ENCODE results near the gene CLCA1.
A peak's percentile ranks its signal among the peaks of the same experiment; 100 is the strongest.

The CLCA1 gene

DNA sequence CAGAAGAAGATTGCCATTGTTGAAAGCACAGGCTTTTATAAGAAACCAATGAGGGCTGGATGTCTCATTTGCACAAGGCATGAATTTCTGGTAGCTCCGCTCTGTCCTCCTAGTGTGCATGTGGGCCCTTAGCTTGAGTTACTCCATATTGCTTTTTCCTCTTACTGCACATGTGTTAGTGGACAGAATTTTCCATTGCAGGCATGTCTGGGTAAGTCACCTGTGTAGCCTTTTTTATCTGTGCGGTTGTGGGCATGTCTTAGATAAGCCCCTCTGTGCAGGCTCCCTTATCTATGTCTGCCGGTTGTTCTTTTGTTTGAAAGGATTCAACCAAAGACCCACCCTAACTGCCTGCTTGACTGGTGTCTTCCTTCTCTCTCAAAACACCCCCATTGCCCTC is 7.2 kb upstream of the CLCA1 start:
- no peak for DNase-seq (ENCODE audit: low read depth)

DNA sequence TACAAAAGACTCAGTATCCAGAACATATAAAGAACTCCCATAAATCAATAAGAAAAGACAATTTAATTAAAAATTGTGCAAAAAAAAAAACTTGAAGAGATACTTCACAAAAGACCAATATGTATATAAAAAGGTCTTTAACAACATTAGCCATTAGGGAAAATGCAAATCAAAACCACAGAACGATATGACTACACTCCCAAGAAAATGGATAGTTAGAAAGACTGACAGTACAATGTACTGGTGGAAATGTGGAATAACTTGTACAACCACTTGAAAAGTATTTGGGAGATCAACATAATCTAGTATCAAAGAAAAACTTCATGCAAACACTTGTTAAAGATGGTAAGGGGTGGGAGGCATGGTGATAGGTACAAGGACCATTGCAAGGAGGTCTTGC is 3.9 kb upstream of the CLCA1 start:
- DNase-seq (ENCODE audit: low read depth), result no peak

DNA sequence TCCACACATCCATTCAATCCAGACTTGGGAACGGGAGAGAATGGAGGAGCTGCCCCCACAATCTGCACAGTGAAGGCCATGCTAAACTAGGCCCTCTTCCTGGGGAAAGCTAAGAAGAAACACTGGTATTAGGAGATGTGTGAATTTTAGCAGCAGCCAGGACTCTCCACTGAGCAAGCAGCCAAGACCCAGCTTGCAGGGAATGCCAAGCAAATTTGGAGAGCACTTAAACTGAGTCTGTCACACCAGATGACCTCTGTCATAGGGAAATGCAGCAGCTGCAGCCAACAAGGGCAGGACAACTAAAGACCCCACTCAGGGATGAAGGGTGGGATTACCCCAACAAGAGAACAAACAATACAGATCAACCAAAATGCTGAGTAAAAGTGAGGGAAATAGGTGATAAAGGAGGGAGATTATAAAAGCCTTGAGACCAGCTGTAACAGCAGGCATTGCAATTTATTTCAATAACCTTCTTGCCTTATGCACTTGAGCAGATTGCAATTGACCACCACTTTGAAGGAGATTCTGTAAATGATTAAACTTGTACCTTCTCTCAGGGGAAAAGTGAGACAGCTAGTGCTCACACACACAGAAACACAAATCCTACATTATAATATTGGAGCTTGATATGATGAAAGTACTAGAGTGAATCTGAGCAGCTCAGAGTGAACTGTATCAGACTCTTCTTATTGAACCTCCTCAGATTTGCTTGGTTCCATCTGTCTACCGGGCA is 2.5 kb upstream of the CLCA1 start:
- no peak for DNase-seq (ENCODE audit: low read depth)

DNA sequence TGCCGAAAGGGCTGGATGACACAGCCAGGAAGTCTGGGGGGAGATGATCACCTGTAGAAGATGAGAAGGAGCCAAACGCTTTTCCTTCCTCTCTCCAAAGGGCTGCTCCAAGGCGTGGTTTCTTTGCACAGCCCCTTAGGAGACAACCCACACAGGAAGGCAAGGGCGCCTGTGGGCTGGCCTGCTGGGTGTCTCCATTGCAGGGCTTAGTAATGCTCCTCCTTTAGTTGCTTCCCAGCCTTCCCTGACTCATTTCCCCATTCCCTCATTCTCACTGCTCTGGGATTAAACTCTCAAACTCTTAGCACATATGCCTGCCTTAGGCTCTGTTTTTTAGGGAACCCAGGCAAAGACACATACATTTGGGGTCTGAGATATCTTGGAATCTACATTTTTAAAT is 1.7 kb upstream of the CLCA1 start:
- no peak for DNase-seq (ENCODE audit: low read depth)

DNA sequence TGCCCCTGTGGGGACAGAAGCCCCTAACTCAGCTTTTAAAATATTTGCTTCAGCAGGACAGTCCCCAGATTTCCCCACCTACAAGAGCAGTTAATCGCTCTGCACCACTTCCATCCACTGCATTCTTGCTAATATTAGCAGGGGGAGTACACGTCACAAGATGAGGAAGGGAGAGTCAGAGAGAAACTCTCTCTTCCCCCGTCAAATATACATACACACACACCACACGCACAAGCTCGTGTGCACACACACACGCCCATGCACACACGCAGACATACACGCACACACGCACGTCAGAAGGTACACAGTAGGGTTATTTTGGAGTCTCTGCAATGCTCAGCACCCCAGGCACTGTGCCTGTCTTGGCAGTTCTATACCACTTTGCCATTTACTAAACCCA is 2.1 kb downstream of the CLCA1 start:
- no peak for DNase-seq (ENCODE audit: low read depth)

DNA sequence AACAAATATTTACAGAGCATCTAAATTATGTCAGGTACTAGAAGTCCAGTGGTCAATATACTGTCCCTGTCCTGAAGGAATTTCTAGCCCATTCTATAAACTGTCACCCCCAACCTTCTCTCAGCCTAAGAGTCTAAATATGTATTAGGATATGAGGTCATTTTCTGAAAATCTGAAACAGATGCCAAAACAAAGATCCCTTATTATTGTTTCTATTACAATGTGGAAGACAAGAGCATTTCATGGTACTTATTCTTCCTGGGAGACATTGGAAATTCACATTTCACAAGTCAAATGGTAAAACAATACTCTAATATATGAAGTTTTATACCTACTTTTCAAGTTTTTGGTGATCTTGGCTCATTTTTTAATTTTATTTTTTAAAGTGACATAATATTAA is 2.6 kb downstream of the CLCA1 start:
- DNase-seq (ENCODE audit: low read depth), result no peak

DNA sequence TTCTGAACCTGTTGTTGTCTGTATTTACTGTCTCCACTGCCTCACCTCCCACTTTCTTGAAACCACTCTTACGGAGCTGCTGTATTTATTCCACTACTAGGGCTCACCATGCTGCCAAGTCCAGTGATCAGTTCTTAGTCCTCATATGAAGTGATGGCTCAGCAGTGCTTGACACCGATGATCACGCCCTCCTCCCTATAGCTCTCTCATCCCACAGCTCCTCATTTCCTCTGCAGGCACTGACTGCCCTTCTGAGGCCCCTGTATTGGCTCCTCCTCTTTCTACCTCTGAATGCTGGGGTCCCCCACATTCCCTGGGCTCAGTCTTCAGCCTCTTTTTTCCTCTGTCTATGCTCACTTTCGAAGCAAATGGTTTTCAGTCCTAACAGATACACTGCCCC is 3.4 kb downstream of the CLCA1 start:
- DNase-seq (ENCODE audit: low read depth), result no peak

DNA sequence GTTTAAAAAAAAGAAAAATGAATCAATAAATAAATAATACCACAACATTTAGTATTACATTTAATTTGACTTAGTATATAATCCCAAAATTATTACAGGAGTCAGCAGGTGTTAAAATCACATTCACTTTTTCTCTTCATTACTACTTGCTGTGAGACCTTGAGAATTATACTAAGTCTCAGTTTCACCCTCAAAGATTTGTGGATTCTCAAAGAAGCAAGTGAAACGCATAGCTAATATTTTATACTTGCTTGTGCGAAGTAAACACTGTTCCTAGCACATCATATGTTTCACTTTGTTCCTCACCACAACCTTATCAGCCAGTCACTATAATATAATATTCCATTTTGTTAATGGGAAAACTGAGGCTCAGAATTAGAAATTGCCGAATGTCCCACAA is 4.0 kb downstream of the CLCA1 start:
- DNase-seq (ENCODE audit: low read depth), result no peak

DNA sequence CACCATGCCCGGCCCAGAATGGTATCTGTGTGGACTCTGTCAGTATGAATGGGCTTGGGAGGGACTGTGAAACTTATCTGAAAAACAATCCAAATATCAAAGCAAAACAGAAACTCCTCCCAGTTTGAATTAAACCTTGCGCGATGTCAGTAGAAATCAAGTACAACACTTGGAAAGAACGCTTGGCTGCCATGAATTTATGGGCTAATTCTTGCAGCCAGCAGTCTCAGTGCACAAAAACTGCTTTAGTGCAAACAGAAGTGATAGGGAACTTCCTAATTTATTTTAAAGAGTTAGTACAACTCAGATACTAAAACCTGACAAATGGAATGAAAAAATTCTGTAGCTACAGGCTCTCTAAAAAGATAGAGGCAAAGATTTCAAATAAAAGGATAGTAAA is 8.5 kb downstream of the CLCA1 start:
- no peak for DNase-seq (ENCODE audit: low read depth)

DNA sequence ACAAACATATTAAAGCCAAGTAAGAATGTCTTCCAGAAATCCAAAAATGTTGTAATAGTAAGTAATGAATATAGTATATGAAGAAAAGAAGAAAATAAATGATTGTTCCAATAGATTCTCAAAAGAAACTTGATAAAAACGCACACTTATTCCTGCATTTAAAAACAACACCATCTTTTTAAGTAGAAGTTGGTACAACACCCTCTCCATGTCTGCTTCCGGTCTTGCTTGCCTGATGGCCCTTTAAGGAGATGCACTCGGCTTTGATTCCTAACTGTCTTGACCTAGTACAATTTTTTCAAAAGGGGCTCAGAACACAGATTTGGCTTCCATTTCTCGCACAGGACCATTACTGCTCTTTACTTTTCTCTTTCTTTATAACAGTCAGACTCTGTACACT is 9.0 kb downstream of the CLCA1 start:
- no peak for DNase-seq (ENCODE audit: low read depth)

DNA sequence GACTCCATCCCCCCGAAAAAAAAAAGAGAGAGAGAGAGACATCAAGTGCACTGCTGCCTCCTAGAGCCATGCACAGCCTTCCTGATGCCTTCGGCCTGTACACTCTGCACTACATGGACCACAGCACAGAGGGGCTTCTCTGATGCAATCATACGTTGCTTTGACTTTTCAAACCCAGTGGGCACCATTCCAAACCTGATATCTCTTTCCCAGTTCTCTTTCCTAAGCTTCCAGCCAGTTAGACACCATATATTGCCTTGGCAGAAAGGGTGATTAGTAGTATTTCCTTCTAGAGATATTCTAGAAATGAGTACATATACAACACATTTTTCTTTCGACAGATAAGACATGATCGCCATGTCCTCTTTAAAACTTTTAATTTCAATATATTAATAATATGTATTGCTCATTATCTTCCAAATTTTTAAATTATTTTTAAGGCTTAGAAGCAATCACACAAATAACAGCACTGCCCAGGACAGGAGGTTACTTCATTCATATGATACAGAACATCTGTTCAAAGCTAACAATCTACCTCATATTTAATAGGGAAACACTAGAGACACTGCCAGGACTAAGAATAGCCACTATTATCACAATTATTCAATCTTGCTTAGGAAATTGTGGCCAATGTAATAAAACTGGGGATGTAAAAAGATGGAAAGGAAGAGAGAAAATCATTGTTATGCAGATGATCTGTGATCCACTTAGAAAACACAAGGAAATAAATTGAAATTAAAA is 9.9 kb downstream of the CLCA1 start:
- DNase-seq (ENCODE audit: low read depth), result no peak

DNA sequence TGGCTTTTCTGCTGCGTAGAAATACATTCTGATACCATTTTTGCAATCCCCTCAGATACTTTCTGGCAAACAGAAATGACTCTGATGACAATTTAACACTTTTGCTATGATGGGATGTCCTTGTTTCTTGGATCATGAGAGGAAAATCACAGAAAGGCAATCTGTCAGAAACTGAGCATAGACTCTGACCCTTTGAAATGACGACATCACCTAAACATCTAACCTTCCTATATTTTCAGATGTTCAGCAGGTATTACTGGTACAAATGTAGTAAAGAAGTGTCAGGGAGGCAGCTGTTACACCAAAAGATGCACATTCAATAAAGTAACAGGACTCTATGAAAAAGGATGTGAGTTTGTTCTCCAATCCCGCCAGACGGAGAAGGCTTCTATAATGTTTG is 13.2 kb downstream of the CLCA1 start:
- DNase-seq (ENCODE audit: low read depth), result no peak

DNA sequence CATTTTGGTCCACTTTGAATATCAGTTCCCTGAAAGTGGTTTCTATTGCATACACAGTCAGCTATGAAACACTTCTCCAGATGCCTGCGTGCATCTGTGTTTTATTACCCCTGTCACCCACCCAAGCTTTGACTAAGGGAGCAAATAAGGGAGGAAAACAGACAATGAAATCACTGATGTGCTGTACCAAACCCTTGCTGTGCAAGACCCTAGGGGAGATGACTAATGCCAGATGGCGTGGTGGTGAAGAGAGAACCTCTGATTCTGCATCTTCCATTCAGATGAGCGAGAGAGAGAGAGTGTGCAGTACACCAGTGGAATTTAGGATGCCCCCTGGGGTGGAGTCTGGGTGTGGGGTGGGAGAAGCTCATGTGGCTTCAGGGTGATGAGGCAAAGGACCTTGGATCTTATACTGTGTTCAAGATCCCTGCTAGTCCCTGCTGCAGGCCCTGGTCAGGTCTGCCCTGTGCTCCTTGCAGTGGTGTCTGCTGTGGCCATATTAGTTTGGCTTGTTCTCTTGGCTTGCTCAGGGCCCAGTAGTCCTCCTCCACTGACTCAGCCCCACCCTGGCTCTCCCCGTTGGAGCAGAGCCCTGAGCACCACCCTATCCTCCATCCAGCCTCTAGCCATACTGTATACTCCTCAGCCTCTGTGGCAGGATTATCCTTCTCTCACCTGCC is 18.5 kb downstream of the CLCA1 start:
- DNase-seq (ENCODE audit: low read depth), result no peak

DNA sequence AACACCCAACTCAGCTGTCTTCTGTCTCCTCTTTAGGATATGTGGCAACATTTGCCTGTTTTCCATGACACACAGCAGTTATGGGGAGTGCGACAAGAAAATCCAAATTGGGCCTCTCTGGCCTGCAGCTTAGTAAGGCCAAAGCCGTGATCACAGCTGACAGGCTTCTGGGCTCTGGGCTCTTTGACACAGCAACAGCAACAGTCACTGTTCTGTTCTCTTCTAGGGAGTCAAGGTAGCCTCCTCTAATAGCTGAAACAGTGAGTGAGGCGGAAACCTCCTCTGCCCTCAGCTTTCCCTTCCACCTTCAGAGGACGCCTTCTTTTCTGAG is 19.0 kb downstream of the CLCA1 start:
- DNase-seq (ENCODE audit: low read depth), result no peak

DNA sequence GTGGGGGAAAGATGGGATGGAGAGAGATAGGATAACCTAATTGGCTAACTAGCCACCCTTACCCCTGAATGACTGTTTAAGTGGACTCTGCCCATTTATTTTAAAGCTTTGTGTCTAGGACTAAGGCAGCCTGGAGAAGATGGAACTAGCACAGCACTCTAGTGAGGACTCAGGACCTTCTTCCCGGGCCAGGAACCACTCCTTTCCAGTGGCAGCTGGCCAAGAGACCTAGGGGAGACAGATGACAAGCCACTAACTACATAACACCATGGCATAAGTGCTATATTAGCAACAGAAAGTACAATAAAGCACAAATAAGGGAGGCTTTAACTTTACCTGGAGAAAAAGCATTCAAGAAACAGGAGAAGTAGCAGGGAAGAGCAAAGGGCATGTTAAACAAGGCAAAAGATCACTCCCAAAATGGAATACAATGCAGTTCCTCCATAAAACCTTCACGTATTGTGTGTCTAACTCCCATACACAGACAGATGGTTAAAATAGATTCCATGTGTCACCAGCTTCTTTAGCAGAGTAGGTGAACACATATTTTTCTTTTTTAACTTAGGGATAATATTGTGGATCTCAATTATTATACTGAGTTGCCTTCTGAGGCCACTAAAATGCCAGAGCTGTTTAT is 20.6 kb downstream of the CLCA1 start:
- DNase-seq (ENCODE audit: low read depth), result no peak

DNA sequence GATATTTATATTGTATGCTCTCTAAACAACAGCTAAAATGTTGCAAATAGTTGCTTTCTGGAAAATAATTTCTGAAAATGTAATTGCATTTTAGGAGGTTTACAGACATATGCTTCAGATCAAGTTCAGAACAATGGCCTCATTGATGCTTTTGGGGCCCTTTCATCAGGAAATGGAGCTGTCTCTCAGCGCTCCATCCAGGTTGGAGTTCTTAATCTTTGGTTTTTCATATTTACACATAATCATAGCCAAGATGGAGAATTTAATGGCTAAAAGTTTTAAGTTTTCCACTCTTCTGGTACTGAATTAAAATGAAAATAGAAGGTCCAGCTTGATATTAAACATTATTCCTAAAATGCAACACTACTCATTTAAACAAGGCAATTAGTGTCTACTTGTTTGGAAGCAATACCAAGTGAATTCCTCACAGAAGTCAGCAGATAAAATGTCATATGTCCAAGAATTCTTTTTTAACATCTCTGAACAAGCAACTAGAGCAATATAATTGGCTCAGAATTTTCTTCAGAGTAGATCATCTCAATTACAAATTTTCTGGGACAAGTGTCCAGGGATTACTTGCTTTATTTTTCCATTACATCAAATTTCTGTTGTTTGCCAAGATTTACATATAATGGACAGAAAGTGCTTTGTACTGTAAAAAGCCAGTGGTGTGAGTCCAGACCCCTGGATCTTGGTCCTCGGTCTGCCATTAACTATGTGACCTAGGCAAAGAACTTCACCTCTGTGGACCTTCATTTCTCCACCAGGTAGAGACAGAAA is 22.6 kb downstream of the CLCA1 start:
- no peak for DNase-seq (ENCODE audit: low read depth)

DNA sequence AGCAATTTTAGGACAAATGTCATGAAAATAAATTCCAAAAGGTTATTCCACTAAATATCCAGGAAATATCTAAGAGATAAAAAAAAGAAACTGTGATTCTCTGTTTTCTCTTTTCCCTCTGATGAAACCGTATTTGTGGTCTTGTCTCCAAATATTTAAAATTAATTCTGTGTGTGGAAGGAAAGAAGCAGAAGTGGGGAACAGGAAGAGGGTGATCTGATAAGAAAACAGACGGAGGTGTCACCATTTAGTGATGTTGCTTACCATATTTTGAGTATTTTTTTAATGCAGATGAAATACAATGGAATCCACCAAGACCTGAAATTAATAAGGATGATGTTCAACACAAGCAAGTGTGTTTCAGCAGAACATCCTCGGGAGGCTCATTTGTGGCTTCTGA is 29.6 kb downstream of the CLCA1 start:
- DNase-seq (ENCODE audit: low read depth), result no peak

DNA sequence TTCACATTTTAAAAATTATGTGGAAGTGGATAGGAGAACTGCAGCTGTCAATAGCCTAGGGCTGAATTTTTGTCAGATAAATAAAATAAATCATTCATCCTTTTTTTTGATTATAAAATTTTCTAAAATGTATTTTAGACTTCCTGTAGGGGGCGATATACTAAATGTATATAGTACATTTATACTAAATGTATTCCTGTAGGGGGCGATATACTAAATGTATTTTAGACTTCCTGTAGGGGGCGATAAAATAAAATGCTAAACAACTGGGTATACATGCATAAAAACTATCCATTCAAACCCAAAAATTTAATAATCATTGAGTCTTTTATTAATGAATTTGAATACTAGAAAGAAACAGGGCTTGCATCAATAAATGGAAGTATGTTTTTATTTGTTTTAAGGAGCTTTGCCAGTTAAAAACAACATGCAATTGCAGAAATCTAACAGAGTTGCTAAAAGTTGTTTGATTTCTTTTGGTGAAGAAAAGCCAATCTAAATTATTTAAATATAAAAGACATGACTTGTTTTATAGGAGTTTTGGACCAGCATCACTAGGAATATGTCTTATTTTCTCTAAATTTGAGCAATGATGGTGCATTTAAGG is 31.4 kb downstream of the CLCA1 start:
- no peak for DNase-seq (ENCODE audit: low read depth)

DNA sequence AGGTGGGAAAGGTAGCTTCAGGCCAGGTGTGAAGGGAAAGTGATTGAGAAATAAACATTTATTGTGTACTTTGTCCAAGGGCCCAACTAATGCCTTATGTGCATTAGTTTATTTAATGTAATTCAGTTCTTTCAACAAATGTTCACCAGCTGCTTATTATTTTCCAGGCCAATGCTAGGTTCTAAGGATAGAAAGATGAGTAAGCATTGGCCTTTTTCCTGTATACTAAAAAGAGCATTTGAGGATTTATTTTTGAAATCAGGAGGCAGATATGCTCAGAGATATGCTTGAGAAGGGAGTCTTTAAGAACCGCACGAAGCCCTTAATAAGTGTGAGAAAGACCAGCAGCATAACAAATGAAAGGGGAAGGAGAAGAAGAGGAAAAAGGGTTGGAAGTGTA is 32.0 kb downstream of the CLCA1 start:
- no peak for DNase-seq (ENCODE audit: low read depth)

DNA sequence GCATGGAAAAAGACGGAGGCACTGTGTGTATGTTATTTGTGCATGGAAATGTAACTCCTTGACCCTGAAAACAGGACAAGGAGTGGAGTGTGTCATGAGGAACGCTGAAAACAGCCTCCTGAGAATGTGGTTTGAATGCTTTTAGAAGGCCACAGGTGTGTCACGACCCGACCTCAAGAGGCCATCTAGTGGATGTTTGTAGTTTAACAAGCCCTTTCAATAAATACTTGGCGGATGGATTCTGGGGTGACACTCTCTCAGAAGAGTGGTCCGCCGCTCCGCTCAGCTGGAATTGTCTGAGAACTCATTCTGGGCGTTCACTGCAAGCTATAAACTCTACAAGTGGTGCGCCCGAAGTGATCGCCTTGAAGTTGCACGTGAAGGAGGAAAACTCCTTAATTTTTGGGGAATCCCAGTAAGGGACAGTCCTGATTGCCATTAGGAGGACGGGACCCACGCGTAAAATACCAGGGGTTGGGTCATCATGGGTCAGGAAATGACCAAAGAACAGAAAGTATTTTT is 33.5 kb downstream of the CLCA1 start:
- peak; percentile 25 for DNase-seq (ENCODE audit: low read depth)

DNA sequence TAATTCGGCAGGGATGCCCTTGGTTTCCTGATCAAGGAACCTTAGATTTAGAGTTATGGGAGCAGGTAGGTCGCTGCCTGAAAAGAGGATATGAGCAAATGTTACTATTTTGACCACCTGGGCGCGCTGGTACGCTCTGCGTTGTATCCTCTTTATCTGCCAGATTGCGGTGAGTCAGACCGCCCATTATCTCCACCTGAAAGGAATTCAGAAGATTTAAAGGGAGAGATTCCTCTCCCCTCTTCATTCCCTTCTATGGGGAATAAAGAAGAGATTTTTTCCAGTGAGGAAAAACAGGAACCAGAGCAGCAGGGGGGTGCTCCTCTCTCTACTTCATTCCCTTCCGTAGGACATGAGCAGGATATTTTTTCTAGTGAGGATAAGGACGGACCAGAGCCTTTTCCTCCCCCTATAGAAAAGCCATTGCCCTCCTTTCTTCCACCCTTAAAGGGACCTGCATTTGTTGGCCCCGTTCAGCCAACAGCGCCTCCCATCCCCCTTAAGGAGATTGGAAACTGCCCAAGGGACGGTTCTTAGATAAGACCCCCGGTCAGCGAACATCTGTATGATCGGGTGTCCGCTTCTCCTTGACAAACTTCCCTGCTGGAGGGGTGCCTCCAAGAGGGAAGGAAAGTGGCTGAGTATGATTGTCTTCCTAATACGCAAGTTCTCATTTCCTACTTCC is 34.1 kb downstream of the CLCA1 start:
- no peak for DNase-seq (ENCODE audit: low read depth)

All from T follicular helper cell (primary cell).